ENCODE results near the gene GPC6.

The GPC6 gene

DNA sequence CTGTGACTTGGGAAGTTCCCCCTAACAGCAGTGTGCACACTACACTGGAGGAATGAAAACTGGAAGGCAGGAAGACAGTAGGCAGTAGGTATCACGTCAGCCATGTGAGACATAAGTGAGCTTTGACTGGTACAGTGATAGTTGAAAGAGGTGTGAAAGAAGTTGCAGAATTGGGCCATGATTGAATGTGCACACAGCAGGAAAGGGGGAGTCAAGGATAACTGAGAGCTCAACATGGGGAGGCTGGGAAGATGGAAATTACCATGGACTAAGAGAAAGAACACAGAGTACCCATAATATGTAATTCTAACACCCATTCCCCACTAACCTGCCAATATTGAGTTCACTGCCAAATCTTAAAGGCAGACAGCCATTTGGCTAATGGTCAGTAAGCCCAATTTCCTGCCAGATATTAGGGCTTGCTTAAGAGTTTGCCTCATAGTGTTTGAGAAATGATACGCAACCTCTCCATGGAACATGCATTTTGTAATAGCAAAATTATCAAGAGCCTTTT lies 931.2 kb downstream of the GPC6 start:
- no peak for DNase-seq

DNA sequence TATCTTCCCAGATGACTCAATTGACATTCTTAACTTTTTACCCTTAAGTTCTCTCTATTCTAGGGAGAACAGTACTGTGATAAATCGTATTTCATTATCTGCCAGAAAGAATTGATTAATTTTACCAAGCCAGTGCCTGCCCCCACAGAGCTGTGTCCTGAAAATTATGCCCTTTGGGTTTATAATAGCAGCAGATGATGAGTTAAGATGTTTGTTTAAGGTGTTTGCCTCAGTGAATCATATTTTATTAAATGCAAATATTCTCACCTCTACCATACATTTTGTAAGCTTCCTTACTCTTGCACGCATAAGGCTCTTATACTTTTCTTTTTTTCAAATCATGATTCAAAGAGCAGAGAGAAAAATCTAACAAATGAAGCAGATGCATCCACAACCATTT lies 934.3 kb downstream of the GPC6 start:
- DNase-seq = no peak

GRCh38 chr13:94162289-94162688 lies 935.7 kb downstream of the GPC6 start:
- DNase-seq = no peak

- no peak for DNase-seq
These were observed 936.9 kb downstream of the GPC6 start for GRCh38 chr13:94163535-94163934.

DNA sequence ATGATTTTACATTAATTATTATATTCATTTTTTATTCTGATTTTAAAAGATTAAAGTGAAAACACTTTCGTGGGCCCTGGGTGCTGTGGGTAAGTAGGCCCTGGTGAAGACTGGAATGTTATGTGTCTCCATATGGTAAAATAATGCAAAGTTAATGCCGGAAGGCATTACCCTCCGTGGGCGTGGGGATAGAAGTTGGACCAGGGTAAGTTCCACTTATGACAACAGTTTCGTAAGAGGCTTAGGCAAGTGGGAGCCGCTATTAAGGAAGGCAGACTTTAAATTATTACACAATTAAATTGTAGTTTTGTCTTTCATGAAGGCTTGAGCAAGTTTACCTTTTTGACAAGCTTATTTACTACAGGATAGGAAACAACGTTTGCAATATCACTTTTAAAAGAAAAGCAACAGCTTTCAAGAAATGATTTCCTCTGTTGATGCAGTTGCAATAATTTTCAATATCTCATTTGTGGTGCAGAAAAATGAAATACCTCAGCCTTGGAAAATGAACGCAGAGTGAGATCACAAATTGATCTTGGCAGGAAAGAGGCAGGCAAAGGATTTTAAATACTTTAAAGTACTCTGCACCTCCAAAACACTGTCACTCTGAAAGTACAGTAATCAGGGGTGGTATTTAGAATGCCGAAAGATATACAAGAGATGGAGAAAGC lies 942.3 kb downstream of the GPC6 start:
- DNase-seq = no peak

DNA sequence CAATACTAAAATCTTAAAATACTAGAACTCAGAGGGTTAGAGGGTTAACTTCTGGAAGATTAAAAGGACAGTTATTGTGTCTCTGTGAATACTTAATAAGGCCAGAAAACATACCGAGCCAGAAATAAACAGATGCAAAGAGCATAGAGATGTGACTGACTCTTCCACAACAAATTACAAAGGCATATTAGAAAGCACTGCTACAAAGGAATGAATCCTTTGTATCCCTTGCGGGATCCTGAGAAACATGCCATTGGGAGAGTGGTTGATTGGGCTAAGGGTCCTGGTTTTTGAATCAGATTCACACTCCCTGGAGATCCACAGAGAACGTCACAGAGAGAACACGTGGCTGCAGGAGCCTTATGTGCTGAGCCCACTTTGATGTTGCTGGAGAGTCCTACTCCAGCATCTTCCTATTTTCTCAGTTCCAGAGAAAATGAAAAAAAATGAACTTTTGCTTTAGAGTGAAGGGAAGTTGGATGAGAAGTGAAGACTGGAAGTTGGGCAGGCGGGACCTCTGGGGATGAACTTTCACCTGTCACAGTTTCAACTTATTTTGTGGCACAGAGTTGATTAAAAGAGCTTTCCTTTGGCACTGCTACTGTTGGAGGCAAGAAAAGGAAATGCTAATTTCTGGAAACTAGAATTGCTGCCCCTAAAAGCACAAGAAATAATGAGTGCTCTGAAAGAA lies 943.0 kb downstream of the GPC6 start:
- peak in 3 of 56 donors; percentile 15 to 41 (median 39) for DNase-seq

DNA sequence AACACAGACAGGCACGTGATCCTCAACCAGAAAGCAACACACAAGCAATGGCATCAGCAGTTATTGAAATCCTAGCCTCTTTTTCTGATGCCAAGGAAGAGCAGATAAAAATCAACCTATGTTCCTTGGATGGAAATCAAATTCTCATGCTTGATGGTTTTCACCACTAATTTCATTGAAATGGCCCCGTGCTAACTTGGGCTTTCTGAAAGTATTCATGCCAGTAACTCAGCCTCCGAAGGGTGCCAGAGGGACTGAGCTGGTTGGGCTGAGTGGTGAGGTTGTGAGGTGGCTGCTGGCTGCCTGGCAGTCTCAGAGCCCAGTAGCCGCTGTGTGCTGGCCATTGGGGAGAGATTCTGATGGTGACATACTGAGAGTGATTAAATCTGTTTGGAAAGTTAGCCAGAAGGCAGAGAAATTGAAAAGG lies 943.6 kb downstream of the GPC6 start:
- DNase-seq = peak in 28 of 56 donors; percentile 3 to 59 (median 26)

GRCh38 chr13:94172416-94172815 lies 945.8 kb downstream of the GPC6 start:
- DNase-seq = no peak

GRCh38 chr13:94173312-94173854 lies 946.8 kb downstream of the GPC6 start:
- no peak for DNase-seq

GRCh38 chr13:94174009-94174408 lies 947.4 kb downstream of the GPC6 start:
- no peak for DNase-seq

- DNase-seq = no peak
These were observed 948.5 kb downstream of the GPC6 start for GRCh38 chr13:94175076-94175475.

DNA sequence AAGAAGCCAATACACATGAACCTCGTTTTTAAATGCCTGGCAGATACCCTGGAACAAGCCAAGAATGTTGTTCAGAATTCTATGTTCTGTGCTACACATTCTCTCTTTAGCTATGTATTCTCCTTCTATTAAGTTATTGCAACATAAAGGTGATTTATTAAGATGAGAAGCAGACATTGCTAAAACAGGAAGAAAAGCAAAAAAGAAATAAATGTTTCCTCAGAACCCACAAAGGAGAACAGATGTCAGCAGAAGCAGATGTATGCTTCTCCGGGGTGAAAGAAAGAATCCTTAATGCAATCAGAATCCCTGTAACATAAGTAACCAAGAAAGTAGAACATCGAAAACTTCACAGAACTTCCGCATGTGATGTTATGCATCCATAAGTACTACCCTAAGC lies 950.0 kb downstream of the GPC6 start:
- no peak for DNase-seq

DNA sequence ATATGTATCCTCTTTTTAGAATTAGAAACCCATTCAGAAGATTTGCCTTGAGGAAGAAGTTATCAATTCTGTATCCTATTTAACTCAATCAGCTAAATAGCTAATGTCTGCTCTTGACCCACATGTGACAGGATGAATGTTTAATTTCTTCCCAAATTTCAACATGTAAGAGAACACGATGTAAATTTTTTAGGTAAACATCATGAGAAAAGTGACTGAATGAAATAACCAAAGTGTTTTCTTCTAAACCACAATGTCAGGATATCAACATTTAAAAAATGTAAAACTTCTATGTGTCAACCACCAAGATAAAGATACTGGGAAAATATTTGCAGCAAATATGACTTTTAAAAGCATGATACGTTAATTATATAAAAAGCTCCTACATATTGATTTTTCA lies 950.4 kb downstream of the GPC6 start:
- DNase-seq = no peak

GRCh38 chr13:94178625-94179244 lies 952.1 kb downstream of the GPC6 start:
- no peak for DNase-seq

GRCh38 chr13:94181461-94182107 lies 955.0 kb downstream of the GPC6 start:
- no peak for DNase-seq

GRCh38 chr13:94182185-94182761 lies 955.7 kb downstream of the GPC6 start:
- no peak for DNase-seq

- DNase-seq = no peak
These were observed 959.9 kb downstream of the GPC6 start for GRCh38 chr13:94186470-94186869.

DNA sequence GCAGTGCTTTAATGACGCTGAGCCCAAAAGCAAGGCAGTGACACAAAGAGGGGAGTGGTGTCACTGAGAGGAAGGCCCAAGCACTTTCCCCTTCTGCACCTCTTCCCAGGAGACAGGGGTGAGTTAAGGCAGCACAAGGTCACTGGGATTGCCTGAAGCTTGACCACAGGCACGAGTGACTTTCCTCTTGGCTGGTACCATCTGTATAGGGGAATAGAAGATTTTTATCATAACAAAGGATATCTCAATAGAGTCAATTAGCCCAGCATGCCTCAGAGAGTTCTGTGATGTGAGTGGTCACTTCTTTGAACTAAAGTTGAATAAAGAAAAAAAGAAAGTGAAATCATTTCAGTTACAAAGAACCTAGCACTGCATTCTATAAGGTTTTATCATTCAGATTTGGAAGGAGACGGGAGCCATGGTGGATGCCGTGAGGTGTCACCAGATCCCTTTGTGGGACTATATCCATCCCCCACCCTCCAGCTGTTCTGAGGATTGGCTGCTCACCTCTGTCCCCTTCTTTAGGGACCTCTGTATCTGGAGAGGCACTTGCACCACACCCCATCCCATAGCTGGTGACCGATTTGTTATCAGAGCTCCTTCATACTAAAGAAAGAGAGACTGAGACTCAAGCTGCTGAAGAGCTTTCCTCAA lies 961.7 kb downstream of the GPC6 start:
- DNase-seq = no peak

- peak in 4 of 56 donors; percentile 1 to 16 (median 10) for DNase-seq
These were observed 965.9 kb downstream of the GPC6 start for GRCh38 chr13:94192431-94192975.

- DNase-seq = no peak
These were observed 969.1 kb downstream of the GPC6 start for GRCh38 chr13:94195715-94196114.

All from nucleus accumbens (tissue), 56 donors.